OCI-LY7 (cell line): ENCODE data around the gene GPR135.

ENCODE experiments used
- EZH2phosphoT487 ChIP-seq: fragments of 200-600 bp; sonication (generic); IDR thresholded peaks from 2 replicates; pipeline ENCODE4 v1.6.1; 2018; ENCODE audit warnings: low read depth, borderline replicate concordance, mild to moderate bottlenecking, mixed run types, antibody characterized with exemption, low read length, moderate library complexity, mixed read lengths
- TF ChIP-seq, protein P1 (sequence below): fragments of 200-600 bp; sonication (generic); conservative IDR thresholded peaks from 2 replicates; pipeline ENCODE4 v1.5.1; 2014; ENCODE audit warnings: mild to moderate bottlenecking, antibody characterized with exemption, low read length, moderate library complexity, mixed read lengths

DNA sequence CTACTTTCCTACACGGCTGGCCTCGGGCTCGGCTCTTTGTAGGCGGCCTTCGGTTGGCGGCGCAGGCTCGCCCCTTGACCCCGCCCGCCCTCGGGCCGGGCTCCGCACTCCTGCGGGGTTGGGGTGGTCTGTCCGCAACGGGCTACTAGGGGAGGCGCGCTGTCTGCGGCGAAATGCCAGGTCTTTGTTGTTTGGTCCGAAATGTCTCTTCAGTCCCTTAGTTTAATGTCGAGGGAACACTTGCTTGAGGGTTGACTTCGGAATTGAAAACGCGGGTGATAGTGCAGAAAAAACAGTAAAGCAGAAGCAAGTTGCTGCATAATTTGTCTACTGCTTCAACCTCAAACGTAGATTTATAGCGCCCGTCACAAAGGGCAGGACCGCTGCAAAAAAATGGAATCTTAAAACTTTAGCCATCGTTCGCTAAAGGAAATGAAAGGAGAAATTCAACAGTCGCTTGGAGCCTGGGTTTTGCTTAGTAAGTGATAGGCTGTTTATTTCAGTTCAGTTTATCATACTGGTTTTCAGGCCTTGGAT lies 19.5 kb upstream of the GPR135 start:
- TF ChIP-seq, protein P1, sequence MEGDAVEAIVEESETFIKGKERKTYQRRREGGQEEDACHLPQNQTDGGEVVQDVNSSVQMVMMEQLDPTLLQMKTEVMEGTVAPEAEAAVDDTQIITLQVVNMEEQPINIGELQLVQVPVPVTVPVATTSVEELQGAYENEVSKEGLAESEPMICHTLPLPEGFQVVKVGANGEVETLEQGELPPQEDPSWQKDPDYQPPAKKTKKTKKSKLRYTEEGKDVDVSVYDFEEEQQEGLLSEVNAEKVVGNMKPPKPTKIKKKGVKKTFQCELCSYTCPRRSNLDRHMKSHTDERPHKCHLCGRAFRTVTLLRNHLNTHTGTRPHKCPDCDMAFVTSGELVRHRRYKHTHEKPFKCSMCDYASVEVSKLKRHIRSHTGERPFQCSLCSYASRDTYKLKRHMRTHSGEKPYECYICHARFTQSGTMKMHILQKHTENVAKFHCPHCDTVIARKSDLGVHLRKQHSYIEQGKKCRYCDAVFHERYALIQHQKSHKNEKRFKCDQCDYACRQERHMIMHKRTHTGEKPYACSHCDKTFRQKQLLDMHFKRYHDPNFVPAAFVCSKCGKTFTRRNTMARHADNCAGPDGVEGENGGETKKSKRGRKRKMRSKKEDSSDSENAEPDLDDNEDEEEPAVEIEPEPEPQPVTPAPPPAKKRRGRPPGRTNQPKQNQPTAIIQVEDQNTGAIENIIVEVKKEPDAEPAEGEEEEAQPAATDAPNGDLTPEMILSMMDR: no peak
- TF ChIP-seq EZH2phosphoT487: no peak
